Measurements from ENCODE around the gene TRIM46. TPM values are rescaled to one million over a fixed set of nuclear protein-coding genes. Genes with fewer than 3 reads are reported as not detected.
A peak's percentile ranks its signal among the peaks of the same experiment; 100 is the strongest.
"Not testable (repeated sequence)": the region's sequence is repeated elsewhere in the genome, so short reads cannot be mapped to it uniquely, and the experiment has no call there.

The TRIM46 gene
- total RNA-seq, 1 donor from 2014 or later = 0.22 TPM

DNA sequence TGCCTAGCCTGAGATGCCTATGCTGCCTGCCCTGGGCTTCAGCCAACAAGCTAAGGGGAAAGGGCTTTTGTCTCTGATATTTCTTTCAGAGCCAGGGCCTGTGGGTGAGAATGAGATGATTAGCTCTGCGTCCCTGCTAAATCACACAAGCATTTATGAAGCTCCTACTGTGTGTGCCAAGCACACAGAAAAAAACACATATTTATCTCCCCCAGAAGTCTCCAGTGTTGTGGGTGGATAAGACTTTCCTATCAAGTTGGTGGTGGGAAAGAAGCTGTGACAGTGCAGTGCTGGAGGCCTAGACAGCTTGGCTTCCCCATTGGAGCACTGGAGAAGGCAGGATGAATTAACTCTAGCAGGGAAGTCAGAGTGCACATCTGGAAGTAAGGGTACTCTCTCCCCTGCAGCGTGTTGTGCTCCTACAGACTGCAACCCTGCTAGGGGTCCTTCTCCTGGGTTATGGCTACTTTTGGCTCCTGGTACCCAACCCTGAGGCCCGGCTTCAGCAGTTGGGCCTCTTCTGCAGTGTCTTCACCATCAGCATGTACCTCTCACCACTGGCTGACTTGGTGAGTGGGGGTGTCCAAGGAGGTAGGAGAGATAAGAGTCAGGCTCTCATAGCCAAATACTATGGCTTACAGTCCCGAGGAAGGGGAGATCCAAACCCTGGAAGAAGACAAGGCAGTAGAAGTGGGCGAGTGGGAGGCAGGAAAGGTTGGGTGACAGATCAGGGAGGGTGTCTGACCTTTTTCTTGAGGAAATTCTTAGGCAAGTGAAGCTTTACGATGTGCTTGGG is 36.3 kb upstream of the TRIM46 start:
- no peak for DNase-seq (ENCODE audit: low spot score)

DNA sequence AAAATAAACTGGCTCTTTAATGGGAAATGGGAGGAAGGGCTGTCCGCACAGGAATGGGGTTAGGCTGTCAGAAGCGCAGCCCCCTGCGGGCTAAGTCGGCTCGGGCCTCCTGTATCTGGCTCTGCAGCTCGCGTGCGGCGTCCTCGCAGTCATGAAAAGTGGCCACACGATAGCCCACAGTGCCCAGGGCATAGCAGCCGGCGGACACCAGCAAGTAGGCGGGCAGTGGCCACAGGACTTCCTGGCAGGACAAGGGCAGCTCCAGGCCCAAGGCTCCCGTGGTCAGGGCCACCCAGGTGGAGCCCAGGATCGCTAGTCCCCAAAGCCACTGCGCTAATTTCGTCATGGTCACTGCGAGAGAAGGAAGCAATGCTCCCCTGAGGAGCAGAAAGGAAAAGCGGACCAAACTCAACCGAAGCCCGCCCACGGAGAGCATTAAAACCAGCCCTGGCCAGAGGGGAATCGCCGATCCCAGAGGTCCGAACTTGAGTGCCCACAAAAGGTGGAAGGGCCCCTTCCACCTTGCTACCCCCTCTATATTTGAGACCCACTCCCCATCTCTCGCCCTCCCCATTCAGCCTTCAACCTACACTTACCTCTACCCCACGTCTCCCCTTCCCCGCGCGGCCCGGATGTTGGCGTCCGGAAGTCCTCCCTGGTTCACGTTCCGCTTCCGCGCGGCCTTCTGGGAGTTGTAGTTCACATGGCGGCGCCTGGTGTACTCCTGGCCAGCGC is 33.6 kb upstream of the TRIM46 start, which contains the start of gene DPM3:
TSS of gene DPM3 (minus strand) at position 637 of the 735 bp plus-strand sequence. CDS start at position 346, 291 bp downstream.
- peak; percentile 98 for DNase-seq (ENCODE audit: low spot score)

DNA sequence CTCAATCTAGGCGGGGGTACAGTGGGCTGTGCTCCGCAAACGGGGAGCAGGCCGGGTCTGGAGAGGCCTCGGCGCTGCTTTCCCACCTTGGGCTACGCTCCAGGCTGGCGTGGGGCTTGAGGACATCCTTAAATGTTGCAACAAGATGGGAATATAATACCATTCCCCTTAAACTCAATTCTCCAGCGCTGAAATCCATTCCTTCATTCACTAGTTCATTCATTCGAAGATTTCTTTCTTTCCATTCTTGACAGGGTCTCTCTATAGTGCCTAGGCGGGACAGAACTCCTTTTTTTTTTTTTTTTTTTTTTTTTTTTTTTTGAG is 33.1 kb upstream of the TRIM46 start:
- no peak for DNase-seq (ENCODE audit: low spot score)

DNA sequence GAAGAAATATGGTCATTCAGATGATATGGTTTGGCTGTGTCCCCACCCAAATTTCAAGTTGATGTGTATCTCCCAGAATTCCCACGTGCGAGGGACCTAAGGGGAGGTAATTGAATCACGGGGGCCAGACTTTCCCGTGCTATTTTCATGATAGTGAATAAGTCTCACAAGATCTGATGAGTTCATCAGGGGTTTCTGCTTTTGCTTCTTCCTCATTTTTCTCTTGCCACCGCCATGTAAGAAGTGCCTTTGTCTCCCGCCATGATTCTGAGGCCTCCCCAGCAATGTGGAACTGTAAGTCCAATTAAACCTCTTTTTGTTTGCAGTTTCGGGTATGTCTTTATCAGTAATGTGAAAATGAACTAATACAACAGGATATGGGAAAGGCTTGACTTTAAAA is 31.9 kb upstream of the TRIM46 start:
- no peak for DNase-seq (ENCODE audit: low spot score)

DNA sequence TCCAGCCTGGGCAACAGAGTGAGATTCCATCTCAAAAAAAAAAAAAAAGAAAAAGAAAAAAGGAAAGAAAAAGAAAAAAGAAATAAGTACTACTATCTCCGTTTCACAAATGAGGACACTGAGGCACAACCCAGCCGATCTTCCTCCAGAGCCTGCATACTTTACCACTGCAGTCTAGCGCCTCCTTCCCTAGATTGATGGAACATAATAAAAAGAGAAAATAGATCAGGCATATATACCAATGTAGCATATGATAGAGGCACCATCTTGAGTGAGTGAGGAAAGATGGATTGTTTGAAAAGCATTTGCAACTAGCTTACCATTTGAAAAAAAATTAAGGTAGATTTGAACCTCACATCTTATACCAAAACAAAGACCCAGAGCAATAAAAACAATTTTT is 28.2 kb upstream of the TRIM46 start:
- no peak for DNase-seq (ENCODE audit: low spot score)

DNA sequence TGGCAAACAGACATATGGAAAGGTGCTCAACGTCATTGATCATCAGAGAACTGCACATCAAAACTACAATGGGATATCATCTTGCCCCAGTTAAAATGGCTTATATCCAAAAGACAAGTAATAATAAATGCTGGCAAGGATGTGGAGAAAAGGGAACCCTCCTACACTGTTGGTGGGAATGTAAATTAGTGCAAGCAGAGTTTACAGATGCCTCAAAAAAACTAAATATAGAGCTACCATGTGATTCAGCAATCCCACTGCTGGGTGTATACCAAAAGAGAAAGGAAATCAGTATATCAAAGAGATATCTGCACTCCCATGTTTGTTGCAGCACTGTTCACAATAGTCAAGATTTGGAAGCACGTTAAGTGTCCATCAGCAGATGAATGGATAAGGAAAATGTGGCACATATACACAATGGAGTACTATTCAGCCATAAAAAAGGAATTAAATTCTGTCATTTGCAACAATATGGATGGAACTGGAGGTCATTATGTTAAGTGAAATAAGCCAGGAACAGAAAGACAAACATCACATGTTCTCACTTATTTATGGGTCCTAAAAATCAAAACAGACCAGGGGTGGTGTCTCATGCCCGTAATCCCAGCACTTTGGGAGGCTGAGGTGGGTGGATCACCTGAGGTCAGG is 17.5 kb upstream of the TRIM46 start:
- not testable (repeated sequence) for DNase-seq (ENCODE audit: low spot score)

DNA sequence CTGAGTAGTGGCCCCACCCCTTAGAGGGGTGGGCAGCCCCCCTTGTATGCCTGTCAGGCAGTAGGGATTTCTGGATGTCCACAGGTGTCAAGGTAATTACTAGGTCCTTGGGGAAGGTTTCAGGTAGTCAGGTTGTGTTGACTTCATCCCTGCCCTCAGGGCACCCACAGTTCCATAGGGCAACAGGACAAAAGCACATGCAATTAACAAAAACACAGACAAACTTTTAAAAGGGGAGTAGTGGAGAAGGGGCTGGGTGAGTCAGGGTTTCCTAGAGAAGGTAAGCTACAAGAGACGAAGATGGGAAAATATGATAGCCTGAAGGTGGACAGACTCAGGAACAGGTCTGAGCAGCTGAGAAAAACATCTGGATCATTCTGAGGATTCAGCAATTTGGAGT is 14.7 kb upstream of the TRIM46 start:
- DNase-seq (ENCODE audit: low spot score) = no peak

DNA sequence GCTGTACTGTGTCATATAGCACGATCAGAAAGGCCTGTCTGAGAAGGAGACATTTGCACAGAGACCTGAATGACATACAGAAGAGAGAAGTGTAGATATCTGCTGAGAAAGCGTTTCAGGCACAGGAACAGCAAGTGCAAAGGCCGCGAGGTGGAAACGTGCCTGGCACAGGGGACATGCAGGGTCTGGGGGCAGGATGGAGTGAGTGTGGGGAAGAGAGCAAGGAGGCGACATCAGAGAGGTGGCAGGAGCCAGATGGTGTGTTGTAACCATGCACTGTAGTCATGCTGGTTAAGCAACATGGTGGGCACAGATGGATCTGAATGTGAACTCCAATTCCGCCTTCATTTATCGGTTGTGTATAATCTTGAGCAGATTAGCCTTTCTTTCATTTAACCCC is 13.5 kb upstream of the TRIM46 start:
- no peak for DNase-seq (ENCODE audit: low spot score)

DNA sequence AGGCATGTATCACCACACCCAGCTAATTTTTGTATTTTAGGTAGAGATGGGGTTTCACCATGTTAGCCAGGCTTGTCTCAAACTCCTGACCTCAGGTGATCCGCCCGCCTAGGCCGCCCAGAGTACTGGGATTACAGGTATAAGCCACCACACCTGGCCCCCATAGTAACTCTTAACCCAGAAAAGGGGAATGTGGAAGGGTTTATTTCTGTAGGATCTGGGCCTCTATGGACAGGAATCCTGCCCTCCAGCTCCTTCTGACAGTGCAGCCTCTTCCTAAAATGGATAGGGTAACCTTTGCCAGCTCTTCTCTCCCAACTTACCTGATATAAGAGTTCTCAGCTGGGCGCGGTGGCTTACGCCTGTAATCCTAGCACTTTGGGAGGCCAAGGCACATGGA is 11.0 kb upstream of the TRIM46 start:
- DNase-seq (ENCODE audit: low spot score) = not testable (repeated sequence)

DNA sequence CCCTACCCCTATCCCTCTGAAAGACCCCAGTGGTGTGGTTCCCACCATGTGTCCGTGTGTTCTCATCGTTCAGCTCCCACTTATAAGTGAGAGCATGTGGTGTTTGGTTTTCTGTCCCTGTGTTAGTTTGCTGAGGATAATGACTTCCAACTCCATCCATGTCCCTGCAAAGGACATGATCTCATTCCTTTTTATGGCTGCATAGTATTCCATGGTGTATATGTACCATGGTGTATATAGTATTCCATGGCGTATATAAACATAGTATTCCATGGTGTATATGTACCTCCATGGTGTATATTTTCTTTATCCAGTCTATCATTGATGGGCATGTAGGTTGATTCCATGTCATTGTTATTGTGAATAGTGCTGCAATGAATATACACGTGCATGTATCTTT is 9.9 kb upstream of the TRIM46 start:
- DNase-seq (ENCODE audit: low spot score) = not testable (repeated sequence)

DNA sequence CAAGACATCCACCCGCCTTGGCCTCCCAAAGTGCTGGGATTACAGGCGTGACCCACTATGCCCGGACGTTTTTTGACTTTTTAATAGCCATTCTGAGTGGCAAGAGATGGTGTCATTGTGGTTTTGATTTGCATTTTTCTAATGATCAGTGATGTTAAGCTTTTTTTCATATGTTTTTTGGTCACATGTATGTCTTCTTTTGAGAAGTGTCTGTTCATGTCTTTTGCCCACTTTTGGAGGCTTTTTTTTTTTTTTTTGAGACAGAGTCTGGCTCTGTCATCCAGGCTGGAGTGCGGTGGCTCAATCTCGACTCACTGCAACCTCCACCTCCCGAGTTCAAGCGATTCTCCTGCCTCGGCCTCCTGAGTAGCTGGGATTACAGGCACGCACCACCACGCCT is 9.0 kb upstream of the TRIM46 start:
- DNase-seq (ENCODE audit: low spot score) = not testable (repeated sequence)

DNA sequence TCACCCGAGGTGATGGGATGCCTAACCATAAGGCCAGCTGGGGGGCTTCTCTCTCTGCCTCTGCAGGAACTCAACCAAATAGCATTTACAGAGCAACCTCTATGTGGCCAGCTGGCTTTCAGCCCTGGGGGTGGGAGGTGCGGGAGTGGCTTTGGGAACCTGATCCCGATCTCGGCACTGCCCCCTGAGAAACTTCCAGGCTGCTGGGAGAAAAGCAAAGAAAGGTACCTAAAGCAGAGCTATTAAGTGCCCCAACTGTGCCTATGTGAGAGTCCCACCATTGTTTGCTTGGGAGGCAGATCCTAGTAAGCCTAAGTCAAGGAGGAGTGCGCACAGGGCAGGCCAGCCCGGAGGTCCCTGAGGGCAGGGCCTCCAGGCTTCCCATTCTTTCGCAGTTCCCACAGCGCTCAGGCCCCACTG is 7.6 kb upstream of the TRIM46 start:
- DNase-seq (ENCODE audit: low spot score) = peak; percentile 89

DNA sequence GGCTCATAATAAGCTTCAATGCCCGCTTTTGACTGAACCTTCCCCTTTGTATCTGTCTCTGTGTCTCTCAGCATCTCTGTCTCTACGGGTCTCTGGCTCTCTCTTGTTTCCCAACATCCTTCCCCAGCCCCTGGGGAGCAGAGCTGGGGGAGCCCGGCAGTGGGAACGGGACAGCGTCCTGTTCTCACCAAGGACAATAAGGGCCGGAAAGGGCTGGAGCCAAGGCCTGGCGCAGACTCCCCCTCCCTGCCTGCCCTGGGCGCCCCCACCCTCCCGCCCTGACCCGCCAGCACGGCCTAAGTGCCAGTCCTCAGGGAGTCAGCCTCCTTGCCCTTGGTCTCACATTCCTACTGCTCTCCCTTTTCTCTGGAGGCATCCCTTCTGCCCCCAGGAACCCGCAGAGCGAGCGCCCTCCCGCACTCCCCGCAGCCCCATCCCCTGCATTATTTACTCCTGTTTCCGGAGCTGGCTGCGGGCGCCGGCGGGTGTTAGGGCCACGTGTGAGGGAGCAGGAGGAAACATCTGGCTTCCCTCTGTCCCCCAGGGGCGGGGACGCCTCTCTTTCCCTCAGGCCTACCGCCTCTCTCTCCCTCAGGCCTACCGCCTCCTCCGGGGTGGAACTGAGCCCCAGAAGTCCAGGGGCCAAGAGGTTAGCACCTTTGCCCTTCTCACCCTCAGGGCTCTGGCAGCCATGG is 7.0 kb upstream of the TRIM46 start:
- DNase-seq (ENCODE audit: low spot score) = peak; percentile 89

DNA sequence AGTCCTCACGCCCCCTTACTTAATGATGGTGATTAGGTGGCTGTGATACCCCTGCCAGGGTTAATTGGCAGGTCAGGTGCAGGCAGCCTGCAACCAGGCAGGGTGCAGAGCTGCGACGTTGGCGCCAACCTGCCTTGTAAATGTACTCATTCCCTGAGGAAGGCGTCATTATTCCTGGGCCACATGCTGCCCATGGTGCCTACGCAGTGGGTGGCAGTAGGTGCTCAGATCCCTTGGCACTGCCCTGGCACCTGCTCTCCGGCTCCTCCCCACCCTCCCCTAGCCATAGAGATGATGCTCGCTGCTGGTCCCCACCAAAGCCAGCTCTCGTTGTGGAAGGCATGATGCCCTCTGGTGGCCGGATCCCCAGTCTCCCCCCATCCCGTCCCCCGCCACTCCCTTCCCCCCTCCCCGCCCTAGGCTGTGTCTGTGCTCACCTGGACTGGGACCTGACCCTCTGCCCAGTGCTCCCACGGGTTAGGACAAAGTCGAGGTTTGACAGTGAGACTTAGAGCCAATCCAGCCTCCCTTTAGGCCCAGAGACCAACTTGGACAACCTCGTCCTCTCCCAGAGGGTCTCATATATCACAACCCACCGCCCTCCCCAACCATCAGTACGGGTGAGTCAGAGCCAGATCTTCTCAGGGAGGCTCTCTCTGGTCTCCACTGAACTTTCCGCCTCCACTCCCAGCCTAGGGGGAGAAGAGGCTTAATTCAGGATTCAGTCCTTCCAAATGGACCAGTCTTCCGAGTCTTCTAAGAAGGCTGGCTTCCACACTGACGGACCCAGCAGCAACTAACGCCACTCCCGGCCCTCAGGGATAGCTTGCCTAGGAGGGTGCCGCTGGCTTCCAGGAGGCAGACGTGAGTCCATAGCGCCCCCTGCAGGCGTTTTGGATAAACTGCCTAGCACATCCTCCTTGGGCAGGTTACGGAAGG is 6.2 kb upstream of the TRIM46 start:
- peak; percentile 96 for DNase-seq (ENCODE audit: low spot score)

DNA sequence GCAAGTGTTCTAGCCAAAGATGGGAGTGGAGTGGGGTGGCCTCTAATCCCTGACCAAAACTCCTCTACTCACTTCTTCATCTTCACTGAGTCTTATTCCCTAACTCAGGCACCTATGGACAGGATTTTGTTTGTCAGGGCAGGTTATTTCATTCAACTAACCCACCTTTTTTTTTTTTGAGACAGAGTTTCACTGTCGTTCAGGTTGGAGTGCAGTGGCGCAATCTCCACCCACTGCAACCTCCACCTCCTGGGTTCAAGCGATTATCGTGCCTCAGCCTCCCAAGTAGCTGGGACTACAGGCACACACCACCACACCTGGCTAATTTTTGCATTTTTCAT is 5.6 kb upstream of the TRIM46 start:
- DNase-seq (ENCODE audit: low spot score) = not testable (repeated sequence)

DNA sequence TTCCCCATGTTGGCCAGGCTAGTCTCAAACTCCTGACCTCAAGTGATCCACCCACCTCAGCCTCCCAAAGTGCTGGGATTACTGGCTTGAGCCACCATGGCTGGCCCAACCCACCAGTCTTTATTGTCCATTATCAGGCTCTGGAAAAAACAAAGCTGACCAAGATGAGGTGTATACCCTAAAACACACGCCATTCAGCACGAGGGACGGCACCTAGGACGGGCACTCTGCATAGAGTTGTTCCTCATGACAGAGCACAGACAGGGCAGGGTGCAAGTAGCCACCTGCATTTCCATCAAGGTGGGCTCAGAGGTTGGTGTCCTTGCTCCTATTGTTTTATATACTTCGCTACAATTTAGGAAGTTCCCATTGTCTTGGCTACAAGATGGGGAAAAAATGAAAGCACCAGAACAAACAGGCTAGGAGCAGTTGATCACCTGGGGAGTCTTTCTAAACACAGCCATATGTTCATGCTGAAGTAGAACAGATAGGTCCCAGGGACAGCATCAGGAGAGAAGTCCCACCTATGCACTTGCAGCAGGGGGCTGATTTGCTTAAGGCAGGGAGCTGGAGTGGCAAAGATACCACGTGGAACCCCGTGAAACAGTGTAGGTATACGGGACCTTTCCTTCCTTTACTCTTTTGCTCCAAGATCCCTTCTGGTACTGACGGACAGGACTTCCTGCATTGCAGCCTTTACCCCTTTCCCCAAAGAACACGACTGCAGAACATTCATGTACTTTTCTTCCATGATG is 5.0 kb upstream of the TRIM46 start:
- peak; percentile 37 for DNase-seq (ENCODE audit: low spot score)

DNA sequence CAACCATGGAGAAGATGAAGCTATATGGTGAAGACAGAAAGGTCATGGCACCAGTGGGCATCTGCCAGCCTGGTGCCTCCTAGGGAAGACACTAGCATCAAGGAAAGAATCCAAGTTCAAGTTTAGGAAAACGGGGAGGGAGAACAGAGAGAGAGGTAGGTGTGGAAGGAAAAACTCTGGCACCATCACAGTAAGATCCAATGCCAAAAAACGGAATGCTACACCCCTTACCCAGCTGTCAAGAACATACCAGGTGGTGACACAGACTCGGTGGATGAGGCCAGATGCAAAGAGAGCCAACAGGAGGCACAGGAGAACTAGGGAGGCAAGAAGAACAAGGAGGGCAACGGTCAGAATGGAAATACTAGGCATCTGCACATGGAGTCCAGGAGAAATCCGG is 4.1 kb upstream of the TRIM46 start:
- DNase-seq (ENCODE audit: low spot score) = peak; percentile 39

DNA sequence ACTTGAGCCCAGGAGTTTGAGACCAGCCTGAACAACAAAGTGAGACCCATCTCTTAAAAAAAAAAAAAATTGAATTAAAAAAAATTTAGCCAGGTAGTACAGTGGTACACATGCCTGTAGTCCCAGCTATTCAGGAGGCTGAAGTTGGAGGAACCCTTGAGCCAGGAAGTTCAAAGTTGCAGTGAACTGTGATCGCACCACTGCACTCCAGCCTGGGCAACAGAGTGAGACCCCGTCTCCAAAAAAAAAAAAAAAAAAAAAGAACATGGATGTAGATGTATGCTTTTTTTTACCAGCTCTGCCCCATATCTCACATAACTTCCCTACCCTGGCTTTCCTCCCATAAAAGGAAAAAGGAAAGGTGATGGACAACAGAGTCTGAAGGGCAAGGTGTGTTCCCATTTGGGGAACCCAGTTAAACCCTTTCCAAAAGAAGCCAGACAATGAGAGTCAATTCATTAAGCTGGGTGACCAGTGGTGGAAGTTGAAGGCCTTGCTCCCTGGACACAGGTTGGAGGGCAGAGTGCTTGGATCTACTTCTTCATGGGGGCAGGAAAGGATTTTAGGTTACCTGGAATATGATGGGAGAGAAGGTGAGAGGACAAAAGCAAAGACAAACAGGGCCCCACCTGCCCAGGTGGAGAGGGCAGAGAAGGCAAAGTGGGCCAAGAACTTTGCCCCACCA is 3.4 kb upstream of the TRIM46 start:
- DNase-seq (ENCODE audit: low spot score) = peak; percentile 11

DNA sequence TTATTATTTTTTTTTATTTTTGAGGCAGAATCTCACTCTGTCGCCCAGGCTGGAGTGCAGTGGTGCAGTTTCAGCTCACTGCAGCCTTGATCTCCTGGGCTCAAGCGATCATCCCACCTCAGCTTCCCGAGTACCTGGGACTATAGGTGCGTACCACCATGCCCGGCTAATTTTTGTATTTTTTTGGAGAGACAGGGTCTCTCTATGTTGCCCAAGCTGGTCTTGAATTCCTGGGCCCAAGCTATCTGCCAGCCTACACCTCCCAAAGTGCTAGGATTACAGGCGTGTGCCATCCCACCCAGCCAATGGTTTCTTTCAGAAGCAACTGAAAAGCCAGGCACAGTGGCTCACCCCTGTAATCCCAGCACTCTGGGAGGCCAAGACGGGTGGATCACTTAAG is 2.8 kb upstream of the TRIM46 start:
- peak; percentile 43 for DNase-seq (ENCODE audit: low spot score)

Measured in mesenteric fat pad (tissue), 1 donor.